GM21515 (cell line): ENCODE measurements around the gene NDRG4.

Source experiments
- ATAC-seq: cut with Tn5 transposase; IDR thresholded peaks from one replicate; pipeline ENCODE4 v1.9.1; 2021; ENCODE audit not compliant: unreplicated experiment

NDRG4 gene

GRCh38 chr16:58499615-58500351, at the start of gene NDRG4:
NDRG4 (plus strand) TSS chr16:58500143; CDS start chr16:58500249, 106 bp downstream.
- peak; percentile 54 for ATAC-seq

GRCh38 chr16:58450590-58450989, 49.4 kb upstream of the NDRG4 start:
- no peak for ATAC-seq

- no peak for ATAC-seq
These were observed 48.7 kb upstream of the NDRG4 start for GRCh38 chr16:58451265-58451689.

GRCh38 chr16:58451945-58452401, 48.0 kb upstream of the NDRG4 start:
- ATAC-seq: no peak

- ATAC-seq: no peak
These were observed 47.3 kb upstream of the NDRG4 start for GRCh38 chr16:58452640-58453039.

GRCh38 chr16:58454178-58454577, 45.8 kb upstream of the NDRG4 start:
- no peak for ATAC-seq

- no peak for ATAC-seq
These were observed 45.1 kb upstream of the NDRG4 start for GRCh38 chr16:58454856-58455255.

GRCh38 chr16:58455750-58456149, 44.2 kb upstream of the NDRG4 start:
- ATAC-seq: no peak

GRCh38 chr16:58456193-58456592, 43.8 kb upstream of the NDRG4 start:
- ATAC-seq: no peak

GRCh38 chr16:58458606-58459343, 41.2 kb upstream of the NDRG4 start:
- no peak for ATAC-seq

- ATAC-seq: no peak
These were observed 40.4 kb upstream of the NDRG4 start for GRCh38 chr16:58459344-58460218.

- no peak for ATAC-seq
These were observed 39.7 kb upstream of the NDRG4 start for GRCh38 chr16:58460219-58460610.

- ATAC-seq: no peak
These were observed 38.9 kb upstream of the NDRG4 start for GRCh38 chr16:58461056-58461455.

GRCh38 chr16:58461640-58462039, 38.3 kb upstream of the NDRG4 start:
- no peak for ATAC-seq

- ATAC-seq: no peak
These were observed 37.9 kb upstream of the NDRG4 start for GRCh38 chr16:58462089-58462488.

GRCh38 chr16:58462499-58462996, 37.4 kb upstream of the NDRG4 start:
- ATAC-seq: no peak

GRCh38 chr16:58462997-58463941, 36.7 kb upstream of the NDRG4 start:
- no peak for ATAC-seq

- no peak for ATAC-seq
These were observed 35.7 kb upstream of the NDRG4 start for GRCh38 chr16:58464047-58464915.
